Hepatic stellate cell (primary cell): Measurements from ENCODE around the gene CADPS.

ENCODE experiments used
- DNase-seq: peaks from one replicate; pipeline ENCODE4 v3.0.0; 2011; ENCODE audit warnings: low spot score

CADPS gene

DNA sequence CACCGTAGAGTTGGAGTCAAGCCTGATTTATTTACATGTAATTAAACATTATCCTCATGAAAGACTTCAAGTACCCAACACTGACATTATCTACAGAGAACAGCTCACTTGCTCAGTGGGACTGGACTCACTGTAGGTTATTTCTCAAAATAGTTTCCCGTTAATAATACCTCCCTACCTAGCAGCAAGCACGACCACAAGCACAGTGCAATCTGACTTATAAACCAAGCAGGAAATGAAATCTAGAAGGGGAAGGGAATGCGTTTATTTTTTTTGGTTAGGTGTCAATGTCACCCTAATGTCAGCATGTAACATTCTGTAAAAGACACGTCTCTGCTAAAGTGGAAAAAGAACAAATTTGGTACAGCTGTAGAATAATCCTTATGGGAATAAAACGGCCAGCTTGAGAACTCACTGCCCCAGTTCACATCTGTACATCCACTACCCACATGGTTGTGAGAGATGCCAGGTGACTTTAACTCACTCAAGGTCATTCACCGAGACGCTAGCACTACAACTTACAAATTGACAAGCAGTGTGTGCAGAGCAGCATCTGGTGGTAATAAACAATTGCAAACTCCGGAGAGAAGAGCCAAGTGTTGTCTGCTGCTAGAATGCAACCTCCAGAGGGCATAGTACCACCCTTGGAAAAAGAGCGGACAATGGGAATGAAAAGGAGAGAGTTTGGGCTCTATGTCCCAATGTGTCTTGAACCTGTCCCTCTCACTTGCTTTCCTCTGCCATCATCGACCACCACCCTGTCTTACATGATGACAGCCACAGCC is 242.5 kb downstream of the CADPS start:
- DNase-seq, result no peak

DNA sequence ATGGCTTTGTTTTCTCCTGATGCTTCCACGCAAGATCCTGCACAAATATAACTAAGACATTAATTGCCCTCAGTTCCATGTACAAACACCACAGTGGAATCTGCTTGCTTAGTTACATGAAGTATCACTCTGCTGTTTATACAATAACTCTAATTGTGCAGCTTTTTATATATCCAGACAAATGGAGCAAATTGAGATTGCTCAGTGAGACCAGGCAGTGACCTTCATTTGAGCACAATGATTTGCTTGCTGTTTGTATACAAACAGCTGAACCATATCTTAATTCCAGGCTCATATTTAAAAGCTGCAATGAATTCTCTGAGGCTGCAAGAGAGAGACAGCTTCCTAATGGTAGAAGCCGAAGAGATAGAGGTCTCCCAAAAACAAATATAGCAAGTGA is 243.7 kb downstream of the CADPS start:
- no peak for DNase-seq

DNA sequence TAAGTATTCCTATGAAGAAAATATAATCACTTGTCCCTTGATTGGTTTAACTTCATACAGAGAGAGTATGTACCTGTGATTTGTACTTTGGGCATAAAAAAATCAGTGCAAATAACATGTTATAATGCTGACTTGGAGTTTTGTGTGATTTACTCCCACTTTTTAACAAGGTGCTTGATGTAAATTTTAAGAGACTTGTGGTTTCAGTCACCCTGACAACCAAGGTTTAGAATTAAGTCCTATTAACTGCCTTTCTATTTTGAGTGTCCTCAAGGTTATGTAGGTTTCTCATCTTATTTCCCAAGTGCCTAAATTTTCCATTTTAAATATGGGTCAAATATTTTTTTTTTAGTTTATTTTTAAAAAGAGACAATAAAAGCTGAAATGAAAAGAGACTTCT is 244.6 kb downstream of the CADPS start:
- DNase-seq, result no peak

DNA sequence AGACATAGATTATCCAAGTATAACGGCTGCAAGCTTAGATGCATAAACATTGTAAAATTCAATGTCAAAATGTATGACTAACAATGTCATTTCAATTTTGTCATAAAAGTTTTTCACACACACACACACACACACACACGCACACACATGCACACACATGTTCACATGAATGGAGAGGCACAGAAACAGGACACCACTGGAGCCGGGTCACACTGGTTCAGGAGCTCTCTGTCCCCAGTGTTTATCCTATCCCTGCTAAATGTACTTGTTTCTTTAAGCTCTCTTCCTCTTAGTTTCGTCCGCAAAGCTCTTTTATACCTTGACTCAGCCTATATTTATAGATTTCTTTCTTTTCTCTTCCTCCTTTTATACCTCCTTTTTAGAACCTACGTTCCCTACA is 249.9 kb downstream of the CADPS start:
- no peak for DNase-seq

DNA sequence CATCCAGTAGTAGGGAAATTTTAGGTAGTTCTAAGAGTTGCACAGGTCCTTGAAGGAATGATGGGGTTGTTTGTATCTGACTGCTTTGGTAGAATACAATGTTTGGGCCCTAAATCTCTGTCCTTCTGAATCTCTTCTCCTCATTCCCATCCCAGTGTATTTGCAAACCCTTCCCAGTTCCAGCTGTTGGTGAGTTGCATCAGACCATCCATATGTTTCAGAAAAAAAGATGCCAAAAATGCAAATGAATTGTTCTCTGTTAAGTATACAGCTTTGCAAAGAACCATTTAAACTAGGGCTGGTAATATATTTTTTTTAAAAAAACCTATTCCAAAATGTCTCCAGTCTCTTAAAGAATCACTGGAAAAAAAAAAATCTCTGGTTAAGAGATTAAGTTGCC is 251.0 kb downstream of the CADPS start:
- no peak for DNase-seq

DNA sequence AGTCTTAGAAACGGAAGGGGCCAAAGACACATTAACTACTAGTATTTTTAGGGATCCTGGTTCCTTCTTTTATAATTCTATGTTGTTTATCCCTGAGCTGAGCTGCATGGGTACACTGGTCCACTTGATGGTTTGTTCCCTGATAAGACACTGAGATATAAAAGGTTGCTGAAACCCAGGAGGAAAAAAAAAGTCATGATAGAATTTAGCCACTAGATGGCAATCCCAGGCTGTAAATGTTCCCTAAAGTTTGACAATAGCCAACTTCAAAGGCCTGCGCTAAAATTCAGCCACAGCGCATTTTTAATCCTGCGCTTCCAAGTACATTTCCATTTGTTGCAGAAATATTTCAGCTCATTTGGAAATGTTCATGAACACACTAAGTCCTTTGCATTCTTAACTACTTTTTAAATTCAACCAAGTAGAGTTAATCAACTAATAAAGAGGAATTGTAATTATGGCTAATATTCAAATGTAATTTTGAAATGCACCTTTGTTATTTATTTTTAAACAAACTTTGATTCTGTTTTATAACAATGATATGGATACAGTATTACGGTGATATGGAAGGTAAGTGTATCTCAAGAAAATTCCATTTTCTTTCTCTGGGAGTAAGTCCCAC is 252.6 kb downstream of the CADPS start:
- DNase-seq, result no peak

DNA sequence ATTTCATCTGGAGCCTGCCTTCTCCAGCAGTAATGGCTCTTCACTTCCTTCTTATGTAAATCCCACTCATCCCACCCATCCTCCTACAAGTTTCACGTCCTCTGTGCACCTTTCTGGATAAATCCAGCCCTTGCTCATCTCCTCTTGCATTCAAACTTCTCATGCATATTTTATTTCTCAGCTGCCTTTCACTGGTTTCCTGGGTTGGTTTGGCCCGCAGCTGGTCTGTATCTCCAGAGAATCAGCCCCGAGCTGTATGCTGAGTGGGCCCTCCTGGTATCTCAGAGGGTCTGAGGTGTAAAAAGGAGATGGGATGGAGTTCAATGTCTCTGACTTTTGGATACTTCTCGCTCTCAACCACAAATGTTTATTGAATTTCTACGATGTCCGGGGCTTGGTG is 253.3 kb downstream of the CADPS start:
- no peak for DNase-seq

DNA sequence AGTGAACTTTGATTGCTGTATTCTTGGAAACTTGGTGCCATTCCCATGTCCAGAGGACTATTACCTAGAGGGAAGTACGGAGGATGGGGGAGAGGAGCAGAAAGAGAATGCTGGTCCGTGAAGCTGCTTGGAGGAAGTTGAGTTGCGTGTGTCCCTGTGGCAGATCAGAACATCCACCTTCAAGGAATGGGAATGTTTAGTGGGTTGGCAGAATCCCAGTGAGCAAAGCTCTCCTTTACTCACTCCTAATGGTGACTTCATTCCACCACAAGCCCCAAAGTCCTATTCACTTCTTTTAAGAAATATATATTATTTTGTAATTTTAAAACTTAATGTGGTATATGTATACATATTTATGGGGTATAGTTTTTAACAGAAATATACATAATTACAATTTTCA is 254.0 kb downstream of the CADPS start:
- no peak for DNase-seq

DNA sequence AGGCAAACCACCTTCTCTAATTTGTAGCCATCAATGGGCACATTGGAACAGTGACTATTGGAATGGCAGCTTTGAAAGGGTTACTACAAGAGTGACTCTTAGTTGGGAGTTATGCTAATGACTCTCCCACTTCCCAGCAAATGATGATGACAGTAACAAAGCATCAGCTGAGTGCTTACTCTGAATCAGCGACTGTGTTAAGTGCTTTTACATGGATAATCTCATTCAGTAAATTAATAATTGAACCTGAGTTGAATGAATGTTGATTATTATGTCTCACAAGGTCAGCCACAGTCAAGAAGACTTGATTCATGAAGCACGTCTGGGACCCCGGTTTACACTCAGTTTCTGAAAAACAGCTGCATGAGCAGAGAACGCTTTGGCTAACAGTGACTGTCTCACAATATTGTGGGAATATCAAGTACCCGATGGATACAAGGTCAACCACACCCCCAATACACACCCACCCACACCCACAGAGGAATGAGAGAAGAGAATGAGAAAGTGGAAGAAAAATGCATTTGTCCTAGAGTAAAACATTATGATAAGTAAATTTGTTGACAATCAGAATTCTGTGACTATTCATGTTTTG is 259.9 kb downstream of the CADPS start:
- DNase-seq, result no peak

DNA sequence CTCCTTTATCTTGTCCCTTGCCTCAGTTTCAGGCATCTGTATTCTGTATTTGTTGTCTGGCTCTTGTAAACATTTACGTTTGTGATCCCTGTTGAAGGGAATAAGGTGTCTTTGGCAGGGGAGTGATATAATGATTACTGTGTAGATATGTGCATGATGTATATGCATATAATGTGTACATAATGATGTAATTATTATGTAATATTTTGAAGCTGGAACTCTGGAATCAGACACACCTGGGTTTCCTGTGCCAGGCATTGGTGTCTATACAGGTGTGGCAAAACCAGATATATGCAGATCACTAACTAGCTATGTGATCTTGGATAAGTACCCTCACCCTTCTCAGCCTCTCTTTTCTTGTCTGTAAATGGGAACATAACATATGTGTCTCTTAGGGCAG is 260.7 kb downstream of the CADPS start:
- DNase-seq, result no peak

DNA sequence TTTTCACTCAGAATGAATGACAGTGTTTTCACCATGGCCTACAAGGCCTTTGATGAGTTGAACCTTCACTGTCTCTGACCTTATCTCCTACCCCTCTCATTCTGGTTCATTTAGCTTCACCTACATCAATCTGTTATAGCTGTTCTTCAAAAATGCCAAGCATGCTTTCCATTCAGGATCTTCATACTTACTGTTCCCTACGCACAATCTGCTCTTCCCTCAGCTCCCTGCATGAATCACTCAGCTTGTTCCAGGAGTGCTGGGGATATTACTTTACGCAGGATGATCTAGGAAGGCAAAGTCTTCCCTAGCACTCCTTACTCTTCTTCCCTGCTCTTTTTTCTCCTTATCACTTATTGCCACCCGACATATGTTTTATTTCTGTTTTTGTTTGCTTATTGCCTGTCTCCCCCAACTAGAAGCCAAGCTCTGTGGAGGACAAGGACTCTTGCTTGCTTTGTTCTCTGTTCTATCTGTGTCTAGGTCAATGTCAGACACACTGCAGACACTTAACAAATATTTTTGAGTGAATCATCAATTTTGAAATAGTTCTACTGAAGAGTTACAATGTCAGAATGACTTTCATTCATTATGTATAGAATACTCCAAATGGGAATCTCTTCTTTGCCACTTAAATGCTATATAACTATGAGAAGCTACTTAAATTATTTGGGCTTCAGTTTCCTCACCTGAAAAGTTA is 263.5 kb downstream of the CADPS start:
- no peak for DNase-seq

DNA sequence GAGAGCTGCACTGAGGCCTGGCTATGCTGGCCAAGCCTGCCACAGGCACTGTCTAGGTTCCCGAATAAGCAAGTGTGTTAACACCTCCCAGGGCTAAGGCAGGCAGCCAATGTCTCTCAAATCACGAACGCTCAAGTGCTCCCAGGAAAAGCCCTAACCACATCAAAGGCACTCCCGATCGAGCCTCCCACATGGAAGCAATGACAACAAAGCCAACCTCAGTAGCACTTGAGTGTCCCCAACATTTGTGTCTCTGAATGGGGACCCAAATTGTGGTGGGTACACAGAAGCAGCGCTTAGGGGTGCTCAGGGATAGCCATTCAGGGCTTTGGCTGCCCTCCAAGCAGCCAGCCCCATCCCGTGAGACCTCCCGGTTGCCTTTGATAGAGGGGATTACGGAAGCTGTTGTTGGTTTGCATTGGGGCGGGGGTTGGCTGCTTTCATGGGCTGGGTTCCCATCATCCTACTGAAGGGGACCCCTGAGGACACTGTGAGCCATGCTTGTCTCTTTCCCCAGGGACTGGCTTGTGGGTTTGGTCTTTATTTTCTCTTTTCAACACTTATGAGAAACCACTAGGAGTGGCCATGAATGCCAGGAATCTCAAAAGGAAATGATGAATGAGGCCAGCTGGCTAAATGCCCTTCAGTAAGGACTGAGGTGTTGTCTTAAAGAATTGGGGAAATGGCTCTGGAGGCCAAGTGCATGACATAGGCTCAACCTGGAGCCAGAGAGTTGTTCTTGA is 267.8 kb downstream of the CADPS start:
- DNase-seq, result peak; percentile 40

DNA sequence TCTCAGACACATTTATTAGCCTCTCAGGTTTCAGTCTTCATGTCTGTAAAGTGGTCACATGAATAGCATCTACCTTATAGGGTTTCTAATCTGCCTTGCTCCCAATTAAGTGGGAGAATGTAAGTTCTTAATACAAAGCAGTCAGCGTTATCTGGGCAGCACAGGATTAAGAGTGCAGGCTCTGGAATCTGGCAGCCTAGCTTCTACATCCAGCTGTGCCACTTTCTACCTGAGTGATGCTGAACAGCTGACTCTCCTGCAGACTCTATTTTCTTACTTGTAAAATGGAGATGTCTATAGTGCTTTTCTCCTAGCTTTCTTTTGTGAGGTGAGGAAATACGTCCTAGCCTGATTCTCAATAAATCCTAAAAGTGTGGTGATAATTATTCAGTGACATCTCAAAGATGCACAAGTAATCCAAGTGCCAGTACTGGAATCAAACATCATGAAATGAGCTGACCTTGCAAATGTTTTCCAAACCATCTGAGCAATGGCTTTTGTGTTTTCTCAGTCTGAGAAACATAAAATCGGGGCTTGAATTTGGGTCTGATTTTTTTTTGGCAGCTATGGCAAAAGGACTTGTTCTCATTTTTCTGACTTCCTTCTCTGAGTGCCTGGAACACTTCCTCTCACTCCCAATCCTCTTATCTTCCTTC is 269.7 kb downstream of the CADPS start:
- no peak for DNase-seq

DNA sequence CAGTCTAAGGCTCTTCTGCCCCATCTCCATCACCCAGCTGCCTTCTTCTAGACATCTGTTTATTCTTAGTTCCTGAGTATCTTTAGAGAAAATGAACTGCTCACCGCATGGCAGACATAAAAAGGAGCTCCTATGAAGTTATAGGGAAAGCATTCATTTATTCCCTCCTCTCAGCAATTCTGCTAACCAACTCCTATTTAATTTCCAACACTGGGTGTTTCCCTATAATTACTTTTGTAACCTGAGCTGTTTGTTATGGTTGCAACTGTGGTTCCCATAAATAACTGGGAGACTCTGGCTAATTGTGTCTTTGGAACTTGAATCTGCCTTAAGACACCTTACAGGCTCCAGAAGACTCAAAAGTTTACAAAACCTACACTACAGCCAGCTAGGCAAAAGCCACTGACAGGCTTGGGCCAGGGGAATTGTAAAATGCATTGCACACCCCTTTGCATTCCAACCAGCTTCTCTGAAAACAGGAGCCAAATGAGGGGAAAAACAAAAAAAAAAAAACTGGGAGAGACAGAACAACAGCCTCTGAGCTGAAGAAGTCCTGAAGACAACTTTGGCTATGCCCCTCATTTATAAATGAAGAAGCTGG is 270.4 kb downstream of the CADPS start:
- no peak for DNase-seq

DNA sequence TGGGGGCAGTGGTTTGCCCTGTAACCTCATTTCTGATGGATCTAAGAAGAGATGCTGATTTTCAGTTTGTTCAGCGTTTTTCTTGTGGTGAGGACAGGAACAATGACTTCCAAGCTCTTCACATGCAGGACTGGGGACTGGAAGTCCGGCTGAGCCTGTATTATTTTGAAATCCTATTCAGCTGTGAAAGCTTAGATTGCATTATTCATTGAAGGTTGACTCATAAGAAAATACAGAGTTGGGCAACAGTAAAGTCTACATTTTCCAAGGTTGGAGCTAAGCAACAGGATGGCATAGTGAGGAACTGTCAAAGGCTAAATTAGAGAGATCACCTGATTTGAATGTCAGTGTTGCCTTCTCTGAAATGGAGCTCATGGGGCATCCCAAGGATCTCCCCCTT is 270.9 kb downstream of the CADPS start:
- DNase-seq, result peak; percentile 50

DNA sequence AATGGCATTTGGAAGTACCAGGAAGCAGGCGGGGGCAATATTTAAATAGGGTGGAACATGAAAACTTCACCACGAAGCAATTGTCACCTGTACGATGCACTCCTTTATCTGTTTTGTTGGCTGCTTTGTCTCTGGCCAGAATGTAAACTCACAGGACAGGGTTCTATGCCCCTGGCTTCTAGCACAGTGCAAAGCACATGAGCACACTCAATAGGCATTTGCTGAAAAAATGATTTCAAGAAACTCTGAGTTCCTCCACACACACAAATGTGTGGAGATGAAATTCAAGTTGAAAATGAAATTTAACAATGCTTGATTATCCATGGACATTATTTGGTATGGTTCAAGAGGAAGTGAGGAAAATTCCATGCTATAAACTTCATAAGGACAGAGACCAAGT is 272.2 kb downstream of the CADPS start:
- DNase-seq, result no peak

DNA sequence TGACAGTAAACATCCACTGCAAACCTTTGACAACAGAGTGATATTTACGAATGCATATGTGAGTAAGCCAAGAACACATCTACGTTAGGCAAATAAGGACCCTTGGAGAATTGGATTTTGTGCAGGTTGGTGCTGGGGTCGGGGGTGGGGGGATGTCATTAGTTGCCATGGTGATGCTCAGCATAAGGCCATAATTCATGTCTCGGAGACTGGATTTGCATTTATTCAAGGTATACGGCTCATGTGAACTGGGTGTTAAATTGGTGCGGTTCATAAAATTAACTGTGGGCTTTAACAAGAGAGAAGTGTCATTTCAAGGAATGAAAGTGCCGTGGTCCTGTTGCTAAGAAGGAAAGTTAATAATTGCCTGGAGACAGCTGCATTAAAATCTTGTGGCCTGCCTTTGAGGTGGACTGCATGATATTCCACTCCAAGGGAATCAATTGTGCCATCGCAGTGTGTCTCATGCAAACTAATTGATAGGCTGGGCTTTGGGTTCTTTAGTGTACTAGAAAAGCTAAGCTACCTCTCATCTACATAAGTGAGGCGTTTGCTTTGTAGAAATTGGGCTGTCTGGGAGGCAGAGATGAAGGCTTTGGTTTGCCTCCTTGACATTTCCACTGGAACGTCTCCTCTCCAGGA is 273.0 kb downstream of the CADPS start:
- no peak for DNase-seq

DNA sequence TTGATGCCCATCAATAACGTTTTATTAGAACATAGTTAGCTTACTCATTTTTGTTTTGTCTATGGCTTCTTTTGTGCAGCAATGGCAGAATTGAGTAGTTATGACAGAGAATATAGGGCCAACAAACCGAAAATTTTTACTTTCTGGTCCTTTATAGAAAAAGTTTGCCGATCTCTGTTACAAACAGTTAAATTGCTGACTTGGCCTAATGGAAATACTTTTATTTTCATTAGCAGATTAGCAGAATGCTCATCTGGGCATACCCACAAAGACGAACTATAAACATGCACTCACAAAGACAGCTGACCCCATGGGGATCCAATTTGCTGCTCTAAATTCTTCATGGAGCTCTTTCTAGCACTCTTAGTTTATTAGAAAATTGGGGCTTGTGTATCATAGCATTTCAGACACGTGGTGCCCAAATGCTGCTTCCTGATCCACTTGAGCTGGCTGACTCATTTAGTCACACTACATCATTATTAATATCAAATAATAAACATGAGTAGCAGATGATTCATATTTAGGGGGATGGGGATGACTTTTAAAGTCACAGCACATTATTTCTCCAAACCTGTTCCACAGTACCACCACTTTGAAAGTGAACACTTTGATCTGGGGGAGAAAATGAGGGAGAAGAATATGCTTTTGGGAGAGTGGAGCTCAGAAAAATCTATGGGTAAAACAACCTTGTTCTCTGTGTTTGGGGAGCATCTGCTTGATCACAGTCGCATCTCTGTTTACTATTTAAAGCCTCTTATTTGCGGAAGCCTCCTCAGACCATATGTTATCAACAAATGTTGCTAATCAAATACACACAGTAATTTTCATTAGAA is 273.8 kb downstream of the CADPS start:
- peak; percentile 50 for DNase-seq

DNA sequence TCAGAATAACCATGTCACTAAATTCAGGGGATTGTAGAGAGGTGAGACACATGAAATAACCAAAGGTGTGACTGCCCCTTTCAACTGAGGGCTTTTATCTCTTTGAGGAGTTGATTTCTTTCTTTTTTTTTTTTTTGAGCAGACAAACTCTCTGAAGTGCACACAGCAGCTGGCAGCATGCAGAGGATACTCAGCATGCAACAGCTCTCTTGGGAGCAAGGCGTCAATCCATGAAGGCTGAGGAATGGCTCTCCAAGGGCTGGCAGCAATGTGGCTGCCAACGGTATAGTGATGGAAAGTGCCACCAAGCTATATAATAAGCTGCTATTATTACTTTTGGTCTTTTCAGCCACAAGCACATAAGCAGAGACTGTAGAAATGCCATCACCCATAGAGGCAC is 275.2 kb downstream of the CADPS start:
- no peak for DNase-seq

DNA sequence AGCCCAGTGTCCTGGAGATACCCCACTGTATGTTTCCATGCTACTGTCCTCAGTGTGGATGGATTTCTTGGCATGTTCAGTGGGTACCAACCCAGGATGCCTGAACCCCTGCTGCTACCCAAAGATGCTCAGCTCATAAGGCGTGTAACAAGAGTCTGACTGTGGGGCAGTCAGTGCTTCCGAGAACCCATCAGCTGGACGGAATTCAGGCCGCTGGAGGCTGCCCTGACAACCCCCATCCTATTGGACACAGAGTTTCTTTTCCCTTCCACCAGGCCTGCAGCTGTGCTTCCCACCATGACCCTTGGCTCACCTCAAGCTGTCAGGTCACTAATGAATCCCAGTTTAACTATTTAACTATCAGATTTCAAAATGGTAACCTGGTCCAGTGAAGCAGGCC is 277.7 kb downstream of the CADPS start:
- DNase-seq, result no peak
